DOHH2 (cell line): ENCODE measurements around the gene ERRFI1.

Experiments used
- CTCF ChIP-seq: fragments of 200-600 bp; sonication (generic); IDR thresholded peaks from one replicate; pipeline ENCODE4 v1.5.1; 2014; ENCODE audit warnings: antibody characterized with exemption, mild to moderate bottlenecking, low read depth, low read length; ENCODE audit not compliant: poor library complexity, severe bottlenecking
- EZH2phosphoT487 ChIP-seq: fragments of 200-600 bp; sonication (generic); IDR thresholded peaks from 2 replicates; pipeline ENCODE4 v1.6.1; 2017; ENCODE audit warnings: borderline replicate concordance, mild to moderate bottlenecking, antibody characterized with exemption, low read length, moderate library complexity, mixed read lengths

DNA sequence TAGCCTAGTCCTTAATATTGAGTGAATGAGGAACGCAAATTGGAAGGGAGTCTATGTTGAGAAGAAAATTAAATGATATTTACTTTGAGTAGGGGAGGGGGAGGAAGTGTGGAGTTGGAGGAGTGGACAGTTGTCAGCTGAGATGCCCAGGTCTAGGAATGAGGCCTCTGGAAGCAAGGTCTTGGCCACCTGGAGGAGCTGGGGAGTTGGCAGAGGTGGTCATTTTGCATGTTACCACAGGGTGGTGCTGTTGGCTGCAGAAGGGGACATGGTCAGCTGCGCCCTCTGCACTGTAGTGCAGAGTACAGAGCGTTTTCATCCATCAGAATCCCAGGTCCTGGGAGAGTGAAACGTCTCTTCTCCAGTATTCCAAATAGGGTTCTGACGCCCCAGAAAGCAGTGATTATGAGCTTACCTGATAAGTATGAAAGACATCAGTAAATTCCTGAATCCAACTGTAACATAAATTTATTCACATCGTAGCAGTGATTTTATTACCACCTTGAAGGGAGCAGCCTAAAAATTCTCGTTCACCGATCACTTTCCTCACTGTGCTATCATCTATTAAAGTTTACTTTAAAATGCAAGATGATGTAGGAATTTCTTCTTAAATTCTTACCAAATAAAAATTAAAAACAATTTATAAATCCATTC lies 50.8 kb downstream of the ERRFI1 start:
- TF ChIP-seq CTCF (peak; percentile 90), EZH2phosphoT487 (no peak)
